Frontal cortex (tissue), 4 donors: ENCODE results near the gene SLC2A4RG. TPM values are rescaled to one million over a fixed set of nuclear protein-coding genes. Genes with fewer than 3 reads are reported as not detected.
A peak's percentile ranks its signal among the peaks of the same experiment; 100 is the strongest.

ENCODE experiments used
- DNase-seq, 2 donors: peaks; one replicate each; pipeline ENCODE4 v3.0.0; 2012; ENCODE audit warnings: low spot score in 2 of 2
- FAIRE-seq: peaks from 2 replicates; lab custom pipeline; 2012; peaks lifted over from hg19 to GRCh38; lab: Jason Lieb, UNC
- total RNA-seq: library from RNA; depleted of rRNA; stranded (reverse); fragments of >200 nt; gene quantifications from one replicate; pipeline ENCODE4 v1.2.3, GENCODE V29; 2014
- donor health status: control.
- donor health status: control.
- donor health status: control.

SLC2A4RG gene
- total RNA-seq, 1 donor from 2014 or later: 1.2 TPM

DNA sequence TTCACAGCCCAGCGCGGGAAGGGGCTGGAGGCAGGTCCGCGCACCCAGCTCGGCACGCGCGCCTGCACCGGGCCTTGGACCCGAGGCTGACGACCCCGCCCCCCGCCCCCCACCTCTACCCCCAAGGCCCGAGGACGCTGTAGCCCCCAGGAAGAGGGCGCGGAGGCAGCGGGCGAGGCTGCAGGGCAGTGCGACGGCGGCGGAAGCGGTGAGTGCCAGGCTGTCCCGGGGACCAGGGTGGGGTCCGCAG lies 2.0 kb upstream of the SLC2A4RG start:
- DNase-seq (no peak), FAIRE-seq (no peak)

DNA sequence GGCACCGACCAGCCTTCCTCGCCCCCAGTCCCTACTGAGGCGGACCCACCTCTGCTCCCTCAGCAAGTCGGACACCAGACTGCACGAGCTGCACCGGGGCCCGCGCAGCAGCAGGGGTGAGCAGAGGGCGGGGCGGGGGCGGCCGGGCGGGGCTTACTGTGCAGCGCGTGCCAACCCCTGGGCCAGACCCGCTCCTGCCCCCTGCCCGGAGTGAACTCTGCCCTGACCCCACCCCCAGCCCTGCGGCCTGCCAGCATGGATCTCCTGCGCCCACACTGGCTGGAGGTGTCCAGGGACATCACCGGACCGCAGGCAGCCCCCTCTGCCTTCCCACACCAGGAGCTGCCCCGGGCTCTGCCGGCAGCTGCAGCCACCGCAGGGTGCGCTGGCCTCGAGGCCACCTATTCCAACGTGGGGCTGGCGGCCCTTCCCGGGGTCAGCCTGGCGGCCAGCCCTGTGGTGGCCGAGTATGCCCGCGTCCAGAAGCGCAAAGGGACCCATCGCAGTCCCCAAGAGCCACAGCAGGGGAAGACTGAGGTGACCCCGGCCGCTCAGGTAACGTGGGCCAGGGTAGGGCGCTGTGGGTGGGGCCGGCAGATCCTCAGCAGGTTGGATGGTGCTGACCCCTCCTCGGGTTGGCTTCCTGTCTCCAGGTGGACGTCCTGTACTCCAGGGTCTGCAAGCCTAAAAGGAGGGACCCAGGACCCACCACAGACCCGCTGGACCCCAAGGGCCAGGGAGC lies 1.5 kb upstream of the SLC2A4RG start:
- FAIRE-seq: no peak
- no peak for DNase-seq

DNA sequence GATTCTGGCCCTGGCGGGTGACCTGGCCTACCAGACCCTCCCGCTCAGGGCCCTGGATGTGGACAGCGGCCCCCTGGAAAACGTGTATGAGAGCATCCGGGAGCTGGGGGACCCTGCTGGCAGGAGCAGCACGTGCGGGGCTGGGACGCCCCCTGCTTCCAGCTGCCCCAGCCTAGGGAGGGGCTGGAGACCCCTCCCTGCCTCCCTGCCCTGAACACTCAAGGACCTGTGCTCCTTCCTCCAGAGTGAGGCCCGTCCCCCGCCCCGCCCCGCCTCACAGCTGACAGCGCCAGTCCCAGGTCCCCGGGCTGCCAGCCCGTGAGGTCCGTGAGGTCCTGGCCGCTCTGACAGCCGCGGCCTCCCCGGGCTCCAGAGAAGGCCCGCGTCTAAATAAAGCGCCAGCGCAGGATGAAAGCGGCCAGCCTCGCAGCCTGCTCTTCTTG lies 868 bp upstream of the SLC2A4RG start:
- DNase-seq (peak in 1 of 2 donors; percentile 62), FAIRE-seq (no peak)

DNA sequence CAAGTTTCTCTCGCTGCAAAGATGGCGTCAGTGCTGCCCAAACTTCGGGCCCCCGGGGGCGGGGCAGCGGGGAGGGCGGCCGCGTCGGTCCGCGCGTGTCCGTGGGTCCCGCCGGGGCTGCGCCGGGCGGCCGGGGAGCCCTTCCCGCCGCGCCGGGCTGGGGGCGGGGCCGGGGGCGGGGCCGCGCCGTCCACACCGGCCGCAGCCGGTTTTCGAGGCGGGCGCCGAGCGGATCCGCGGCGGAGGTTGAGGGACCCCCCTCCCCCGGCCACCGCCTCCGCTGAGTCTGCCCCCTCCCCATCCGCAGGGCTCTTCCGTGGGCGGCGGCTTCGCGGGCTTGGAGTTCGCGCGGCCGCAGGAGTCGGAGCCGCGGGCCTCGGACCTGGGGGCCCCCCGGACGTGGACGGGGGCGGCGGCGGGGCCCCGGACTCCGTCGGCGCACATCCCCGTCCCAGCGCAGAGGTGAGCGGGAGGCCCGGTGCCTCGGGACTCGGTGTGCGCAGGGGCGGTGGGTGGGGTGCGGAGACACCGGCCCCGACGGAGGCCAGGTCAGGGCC lies 572 bp downstream of the SLC2A4RG start:
- peak; percentile 82 to 84 for DNase-seq
- FAIRE-seq: no peak

DNA sequence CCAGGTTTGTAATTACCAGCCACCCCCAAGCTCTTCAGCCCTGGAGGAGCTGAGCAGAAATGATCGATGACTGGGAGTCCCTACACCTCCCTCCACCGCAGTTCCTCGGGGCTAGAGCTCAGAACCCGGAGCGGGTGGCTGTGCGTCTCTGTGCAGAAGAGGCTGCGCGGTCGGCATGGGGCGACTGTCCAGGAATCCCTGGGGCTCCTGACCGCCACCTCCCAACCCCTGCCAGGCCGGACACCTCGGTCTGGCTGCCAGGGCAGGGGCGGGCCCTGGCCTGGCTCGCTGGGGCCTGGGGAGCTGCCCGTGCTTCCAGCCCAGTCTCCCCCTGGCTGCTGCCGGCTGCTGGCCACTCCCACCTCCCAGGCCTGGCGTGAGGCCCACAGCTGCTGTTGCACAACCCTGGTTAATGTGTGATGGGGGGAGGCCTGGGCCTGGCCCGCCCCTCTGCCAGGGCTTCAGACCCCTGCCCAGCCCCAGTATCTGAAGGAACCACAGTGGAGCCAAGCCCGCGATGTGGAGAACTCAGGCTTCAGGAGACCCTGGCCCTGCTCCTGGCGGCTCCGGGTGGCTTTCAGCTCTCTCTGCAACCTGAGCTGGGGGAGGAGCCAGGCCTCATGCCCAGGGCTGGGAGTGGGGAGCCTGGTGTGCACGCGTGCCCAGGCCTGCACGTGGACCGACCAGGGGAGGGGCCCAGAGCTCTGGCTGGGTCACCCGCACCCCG lies 1.2 kb downstream of the SLC2A4RG start:
- FAIRE-seq (no peak), DNase-seq (peak; percentile 85 to 87)

DNA sequence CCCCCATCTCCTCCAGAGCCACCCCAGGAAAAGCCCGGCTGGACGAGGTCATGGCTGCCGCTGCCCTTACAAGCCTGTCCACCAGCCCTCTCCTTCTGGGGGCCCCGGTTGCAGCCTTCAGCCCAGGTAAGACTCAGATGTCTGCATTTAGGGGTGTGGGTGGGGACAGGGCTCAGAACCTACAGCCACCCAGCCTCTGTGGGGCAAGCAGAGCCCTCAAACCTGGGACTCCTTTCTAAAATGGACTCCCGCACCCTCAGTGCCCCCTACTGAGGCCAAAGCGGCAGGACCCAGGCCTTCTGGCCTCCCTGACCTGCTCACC lies 1.7 kb downstream of the SLC2A4RG start:
- no peak for FAIRE-seq
- DNase-seq: peak in 1 of 2 donors; percentile 48

DNA sequence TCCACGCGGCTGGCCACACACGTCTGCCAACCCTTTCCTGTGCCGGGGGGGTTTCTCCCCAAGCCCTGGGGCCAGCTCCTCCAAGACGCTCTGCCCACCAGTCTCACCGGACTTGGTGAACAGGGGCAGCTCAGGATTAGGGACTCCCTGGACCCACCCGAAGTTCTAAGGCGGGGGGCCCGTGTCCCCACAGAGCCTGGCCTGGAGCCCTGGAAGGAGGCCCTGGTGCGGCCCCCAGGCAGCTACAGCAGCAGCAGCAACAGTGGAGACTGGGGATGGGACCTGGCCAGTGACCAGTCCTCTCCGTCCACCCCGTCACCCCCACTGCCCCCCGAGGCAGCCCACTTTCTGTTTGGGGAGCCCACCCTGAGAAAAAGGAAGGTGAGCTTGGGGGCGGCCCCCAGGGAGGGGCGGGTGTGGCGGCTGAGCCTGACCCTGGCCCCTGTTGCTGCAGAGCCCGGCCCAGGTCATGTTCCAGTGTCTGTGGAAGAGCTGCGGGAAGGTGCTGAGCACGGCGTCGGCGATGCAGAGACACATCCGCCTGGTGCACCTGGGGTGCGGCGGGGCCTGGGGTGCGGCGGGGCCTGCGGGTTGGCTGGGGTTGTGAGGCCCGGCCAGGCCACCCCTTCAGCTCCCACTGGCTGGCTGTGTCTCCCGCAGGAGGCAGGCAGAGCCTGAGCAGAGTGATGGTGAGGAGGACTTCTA lies 2.3 kb downstream of the SLC2A4RG start:
- peak in 1 of 2 donors; percentile 19 for DNase-seq
- no peak for FAIRE-seq

DNA sequence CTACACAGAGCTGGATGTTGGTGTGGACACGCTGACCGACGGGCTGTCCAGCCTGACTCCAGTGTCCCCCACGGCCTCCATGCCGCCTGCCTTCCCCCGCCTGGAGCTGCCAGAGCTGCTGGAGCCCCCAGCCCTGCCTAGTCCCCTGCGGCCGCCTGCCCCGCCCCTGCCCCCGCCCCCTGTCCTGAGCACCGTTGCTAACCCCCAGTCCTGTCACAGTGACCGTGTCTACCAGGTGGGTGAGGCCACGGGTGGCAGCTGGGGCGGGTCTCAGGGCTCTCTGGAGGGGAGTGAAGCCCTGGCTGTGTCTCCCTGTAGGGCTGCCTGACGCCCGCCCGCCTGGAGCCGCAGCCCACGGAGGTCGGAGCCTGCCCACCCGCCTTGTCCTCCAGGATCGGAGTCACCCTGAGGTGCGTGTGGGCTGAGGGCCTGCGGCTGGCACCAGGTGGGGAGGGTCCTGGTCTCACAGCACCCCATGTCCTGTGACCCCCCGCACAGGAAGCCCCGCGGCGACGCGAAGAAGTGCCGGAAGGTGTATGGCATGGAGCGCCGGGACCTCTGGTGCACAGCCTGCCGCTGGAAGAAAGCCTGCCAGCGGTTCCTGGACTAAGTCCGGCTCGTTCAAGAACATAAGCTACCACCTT lies 2.9 kb downstream of the SLC2A4RG start:
- FAIRE-seq (no peak), DNase-seq (no peak)

DNA sequence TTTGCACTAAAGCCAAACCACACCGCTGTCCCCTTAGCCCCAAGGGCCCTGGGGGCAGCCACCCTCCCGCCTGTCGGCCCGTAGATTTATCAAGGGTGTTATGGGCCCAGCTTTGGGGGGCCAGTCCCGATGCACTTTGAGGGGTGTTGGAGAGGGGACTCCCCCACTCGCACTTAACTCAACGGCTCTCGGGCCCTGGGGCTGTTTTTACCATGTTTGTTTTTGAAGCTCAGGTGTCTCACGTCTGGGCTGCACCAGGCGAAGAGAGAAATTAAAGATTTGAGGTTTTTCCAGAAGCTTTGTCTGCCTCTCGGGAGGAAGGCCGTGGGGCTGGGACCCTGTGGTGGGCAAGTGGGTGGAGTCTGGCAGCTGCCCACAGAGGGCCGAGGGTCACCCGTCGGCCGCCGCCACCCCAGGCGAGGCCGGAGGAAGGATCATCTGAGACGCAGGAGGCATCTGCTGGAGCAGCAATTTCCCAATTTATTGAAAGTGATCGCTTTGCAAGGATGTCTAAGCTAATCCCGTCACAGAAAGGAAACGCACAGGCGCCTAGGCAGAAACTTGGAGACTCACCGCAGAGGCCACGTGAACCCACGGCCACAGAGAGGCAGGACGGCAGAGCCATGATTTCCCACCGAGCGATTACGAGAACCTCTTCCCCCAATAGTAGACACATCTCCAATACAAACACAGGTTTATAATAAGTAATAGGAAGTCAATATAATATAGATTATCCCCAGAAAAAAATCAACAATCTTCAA lies 3.8 kb downstream of the SLC2A4RG start:
- FAIRE-seq: no peak
- DNase-seq: no peak

DNA sequence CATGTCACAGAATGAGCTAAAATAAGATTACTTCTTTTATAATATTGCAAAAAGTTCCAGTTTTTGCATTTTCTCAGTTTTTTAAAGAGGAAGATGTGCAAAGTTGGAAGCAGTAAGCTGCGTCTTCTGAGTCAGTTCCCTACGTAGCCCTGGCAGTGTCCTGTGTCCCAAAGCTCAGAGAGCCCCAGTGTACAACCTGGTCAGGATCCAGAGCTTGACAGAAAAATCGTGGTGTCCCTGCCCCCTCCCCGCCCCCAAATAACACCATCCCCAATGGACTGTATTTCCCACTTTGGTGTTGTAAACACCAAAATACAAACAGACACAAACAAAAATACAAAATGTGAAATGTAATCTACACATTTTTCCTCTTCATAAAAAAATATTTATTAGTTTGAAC lies 4.6 kb downstream of the SLC2A4RG start:
- DNase-seq (no peak), FAIRE-seq (no peak)

DNA sequence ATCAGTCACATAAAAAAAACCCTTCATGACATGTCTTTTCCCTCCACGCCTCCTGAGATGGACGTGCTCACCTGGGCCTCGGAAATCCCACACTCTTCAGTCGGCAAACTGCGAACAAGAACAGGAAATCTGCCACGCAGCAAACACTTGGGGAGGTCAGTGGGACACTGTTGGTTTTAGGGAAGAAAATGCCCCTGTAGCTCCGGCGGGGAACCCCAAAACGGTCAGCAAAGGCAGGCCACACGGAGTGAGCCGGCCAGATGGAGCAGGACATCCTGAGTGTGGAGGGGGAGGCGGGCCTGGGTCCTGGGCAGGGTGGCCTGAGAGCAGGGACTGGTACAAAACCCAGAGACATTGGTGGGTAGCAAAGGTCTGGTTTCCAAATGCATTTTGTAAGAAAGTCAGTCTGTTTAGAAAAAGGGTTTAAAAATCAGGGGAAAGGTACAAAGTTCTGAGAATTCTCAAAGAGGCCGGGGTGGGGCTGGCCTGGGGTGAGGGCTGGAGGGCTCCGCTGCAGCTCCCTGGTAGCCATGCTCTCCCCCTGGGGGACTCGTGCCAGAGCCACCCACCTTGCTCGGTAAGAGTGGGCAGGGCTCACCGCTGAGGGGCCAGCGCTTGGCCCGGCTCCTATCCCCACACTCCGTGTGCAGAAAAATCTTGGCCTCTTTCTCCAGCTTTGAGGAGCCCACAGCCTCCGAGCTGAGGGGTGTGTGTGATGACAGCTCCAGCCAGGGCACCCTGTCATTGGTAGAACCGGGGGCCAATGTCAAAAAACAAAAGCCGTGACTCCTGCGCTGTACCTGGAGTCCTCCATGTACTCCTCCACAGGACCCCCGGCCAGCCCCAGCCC lies 5.2 kb downstream of the SLC2A4RG start:
- DNase-seq: peak in 1 of 2 donors; percentile 29
- FAIRE-seq: no peak

DNA sequence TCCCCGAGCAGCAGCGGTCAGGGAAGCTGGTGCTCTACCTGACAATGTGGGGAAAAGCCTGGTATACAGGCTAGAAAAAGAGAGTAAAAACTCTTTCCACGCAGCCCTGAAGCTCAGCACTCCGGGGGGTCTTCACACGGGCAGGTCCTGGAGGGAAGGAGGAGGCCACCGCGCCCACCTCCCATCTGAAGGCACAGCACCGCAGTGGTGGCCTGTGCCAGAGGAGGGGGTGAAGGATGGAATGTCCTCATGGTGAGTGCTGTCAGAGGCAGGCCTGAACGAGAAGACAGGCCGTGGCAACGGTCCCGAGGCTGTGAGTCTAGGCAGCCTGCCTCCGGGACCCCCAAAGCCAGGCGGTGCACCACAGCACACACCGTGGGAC lies 5.8 kb downstream of the SLC2A4RG start:
- peak in 1 of 2 donors; percentile 28 for DNase-seq
- FAIRE-seq: no peak

DNA sequence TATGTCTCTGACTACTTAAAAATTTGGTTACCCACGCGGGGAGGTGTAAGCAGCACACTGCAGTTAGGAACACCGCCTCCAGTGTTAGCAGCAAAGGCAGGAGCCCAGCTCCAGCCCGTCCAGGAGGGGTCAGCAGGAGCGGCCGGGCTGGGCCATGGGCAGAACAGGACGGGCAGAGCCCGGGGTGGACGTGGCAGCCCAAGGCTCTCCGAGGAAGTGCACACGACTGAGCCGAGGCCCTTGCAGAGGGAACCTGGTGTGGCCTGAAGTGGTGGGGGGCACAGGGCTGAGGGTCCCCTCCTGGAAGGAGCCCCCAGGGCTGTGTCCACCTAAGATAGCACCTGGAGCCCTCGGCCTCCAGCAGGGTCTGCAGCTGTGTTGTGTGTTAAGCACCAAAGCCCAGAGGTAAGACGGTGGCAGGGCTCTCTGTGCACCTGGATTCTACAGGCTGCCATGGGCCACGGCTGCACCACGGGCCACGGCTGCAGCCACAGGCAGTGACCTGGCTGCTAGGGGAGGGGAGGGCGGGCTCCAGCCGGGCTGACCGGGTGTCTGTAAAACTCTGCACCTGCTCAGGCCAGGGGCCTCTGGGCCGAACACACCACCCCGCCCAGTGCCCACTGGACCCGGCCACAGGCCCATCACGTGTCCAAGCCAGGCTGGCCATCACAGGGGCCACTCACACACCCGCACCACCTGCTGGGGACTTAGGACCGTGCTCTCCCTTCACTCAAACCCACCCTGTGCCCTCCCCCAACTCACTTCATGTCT lies 6.6 kb downstream of the SLC2A4RG start:
- no peak for FAIRE-seq
- DNase-seq: peak in 1 of 2 donors; percentile 18

DNA sequence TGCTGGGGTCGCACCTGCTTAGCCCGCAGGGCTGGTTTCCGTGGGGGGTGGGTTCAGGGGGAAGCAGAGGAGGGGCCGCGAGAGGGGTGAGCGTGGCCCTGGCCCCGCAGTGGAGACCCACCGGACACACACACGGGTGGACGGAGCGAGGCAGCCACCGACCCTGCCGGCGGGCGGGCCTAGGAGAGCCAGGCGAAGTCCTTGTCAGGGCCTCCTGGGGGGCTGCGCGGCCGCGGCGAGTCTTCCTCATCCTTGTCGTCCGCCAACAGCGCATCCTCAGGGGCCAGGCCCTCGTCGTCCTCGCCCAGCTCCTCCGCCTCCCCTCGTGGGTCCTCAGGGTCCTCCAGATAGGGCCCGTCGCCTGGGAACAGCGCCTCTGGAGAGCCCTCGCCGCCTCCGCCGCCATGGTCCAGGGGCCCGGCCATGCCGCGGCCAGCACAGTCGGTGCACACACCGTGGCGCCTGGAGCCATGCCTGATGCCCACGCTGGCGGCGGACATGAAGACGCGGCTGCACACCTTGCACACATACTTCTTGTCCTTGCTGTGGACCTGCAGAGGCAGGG lies 7.3 kb downstream of the SLC2A4RG start:
- no peak for FAIRE-seq

DNA sequence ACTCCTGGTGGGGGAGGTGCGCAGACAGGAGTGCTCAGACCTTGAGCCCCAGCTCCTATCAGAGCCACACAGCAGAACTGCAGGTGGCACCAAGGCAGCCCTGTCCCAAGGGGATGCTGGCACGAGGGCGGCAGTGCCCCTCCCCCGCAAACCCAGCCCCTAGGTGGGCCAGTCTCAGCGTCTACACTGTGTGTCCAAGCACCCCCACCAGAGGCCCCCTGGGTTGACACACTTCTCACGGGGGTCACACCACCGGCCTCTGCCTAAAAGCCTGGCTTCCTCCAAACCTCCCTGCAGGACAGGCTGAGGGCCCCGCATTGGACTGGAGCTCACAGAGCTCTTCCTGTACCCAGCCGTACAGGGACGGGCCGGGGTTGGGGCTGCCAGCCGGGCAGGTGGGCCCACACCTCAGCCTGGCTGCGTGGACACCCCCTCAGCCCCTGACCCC lies 8.1 kb downstream of the SLC2A4RG start:
- peak; percentile 20 to 45 for DNase-seq

More for the DNA sequence above, 7.3 kb downstream of the SLC2A4RG start:
- DNase-seq: peak; percentile 14 to 34

DNA sequence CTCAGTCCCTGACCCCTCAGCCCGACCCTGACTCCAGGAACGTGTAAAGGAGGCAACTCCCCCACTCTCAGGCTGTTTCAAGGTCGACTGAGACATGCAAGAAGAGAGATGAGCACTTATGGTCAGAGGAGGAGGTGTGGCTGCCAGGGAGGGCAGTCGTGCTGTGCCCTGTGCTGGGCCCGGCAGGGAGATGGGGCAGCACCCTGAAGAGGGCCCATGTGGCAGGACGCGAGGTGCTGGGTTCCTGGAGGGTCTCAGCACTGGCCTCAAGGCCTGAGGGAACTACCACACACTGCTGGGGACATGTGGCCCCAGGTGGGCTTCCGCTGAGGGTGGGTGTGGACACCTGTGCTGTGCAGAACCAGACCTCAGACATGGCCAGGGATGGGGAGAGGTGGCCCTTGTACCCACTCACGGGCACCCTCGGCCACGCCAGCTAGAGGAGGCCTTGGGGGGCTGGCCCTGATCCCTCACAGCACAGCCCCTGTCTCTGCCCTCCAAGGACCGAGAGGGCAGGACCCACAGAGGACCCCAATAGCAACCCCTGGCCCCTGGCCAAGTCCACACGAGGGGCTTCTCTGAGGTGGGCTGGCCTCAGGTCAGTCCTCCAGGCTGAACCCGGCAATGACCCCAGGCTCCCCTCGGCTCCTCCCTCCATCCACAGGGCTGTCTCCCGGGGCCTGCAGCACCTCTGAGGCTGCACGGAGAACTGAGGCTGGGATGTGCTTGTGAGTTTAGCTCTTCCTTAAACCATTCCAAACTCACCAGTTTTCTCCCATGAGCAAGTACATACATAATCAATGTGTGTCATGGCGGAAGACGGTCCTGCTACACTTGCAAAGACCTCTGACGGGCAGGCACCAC lies 8.7 kb downstream of the SLC2A4RG start:
- peak; percentile 22 to 36 for DNase-seq
- no peak for FAIRE-seq

More for the DNA sequence above, 8.1 kb downstream of the SLC2A4RG start:
- no peak for FAIRE-seq

DNA sequence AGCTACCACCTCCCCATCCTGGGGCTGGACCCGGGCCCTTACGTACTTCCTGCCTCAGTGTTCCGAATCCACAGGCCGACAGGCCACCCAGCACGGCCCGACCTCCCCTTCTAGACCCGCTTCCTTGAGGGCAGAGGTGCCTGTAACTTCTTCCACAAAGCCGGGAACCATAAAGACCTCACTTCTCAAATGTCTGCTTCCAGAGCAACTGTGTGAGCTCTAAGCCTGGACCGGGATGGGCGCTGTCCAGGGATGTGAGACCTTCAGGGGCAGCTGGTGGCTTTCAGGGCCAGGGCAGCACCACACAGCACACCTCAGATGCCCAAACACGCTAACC lies 9.3 kb downstream of the SLC2A4RG start:
- FAIRE-seq: no peak
- peak in 1 of 2 donors; percentile 31 for DNase-seq
